Measurements from ENCODE around the gene GOT1. TPM values are rescaled to one million over a fixed set of nuclear protein-coding genes. Genes with fewer than 3 reads are reported as not detected.

The GOT1 gene
- total RNA-seq, 1 donor from 2014 or later: 17.4 TPM

Other genes with a start within 250 kb of the GOT1 start
- 10.6 TPM for gene HPSE2, start 194.8 kb downstream of the GOT1 start, total RNA-seq
- 2.5 TPM for gene CNNM1, start 101.3 kb downstream of the GOT1 start, total RNA-seq
- gene NKX2-3, start 102.3 kb upstream of the GOT1 start, total RNA-seq: not detected
- gene SLC25A28, start 189.8 kb upstream of the GOT1 start, total RNA-seq: 31.2 TPM
- 6.6 TPM for gene ENTPD7, start 228.9 kb upstream of the GOT1 start, total RNA-seq

Data from vagina (tissue), 1 donor.